ENCODE measurements around the gene TRERF1. TPM values are rescaled to one million over a fixed set of nuclear protein-coding genes. Genes with fewer than 3 reads are reported as not detected.

TRERF1 gene
- total and polyA plus RNA-seq, 2 of the 8 experiments (the other 6 are each of a cell fraction or from before 2014, with no cell fraction given), result 10.8 to 21.5 TPM

- peaks cover 0 to 40% of the 10 kb centered on the region in 2 experiments; a peak in 2 of 4 replicates for H3K79me2 ChIP-seq (ENCODE audit: control insufficient read depth in 1 of 2, insufficient read depth in 2 of 2, low read length in 2 of 2)
- no peak for TF ChIP-seq SIX5 (IDR thresholded peaks at IDR 0.05; ENCODE audit: low read depth, low read length)
Observed at GRCh38 chr6:42302411-42302810, 149.3 kb downstream of the TRERF1 start.

More at GRCh38 chr6:42302411-42302810, 149.3 kb downstream of the TRERF1 start:
- H3K4me3 ChIP-seq (ENCODE audit: extremely low read depth in 1 of 4, insufficient read depth in 2 of 4, low read depth in 3 of 4, low read length in 4 of 4), result no peak overlapping the region
- H4K5ac ChIP-seq (ENCODE audit: insufficient read length, low read depth, low read length), result no peak overlapping the region
- no peak overlapping the region for H3K56ac ChIP-seq (replicated peaks; ENCODE audit: insufficient read length, low read depth, low read length)
- POLR2A ChIA-PET (ENCODE audit: partially characterized antibody), result interaction anchor here (0.6 to 1.8 kb wide), 2 partner anchors 10 to 26 kb away, joined by 3 read pairs; no protein-coding TSS in a partner anchor
- no peak overlapping the region for H2BK5ac ChIP-seq (ENCODE audit: low read depth, low read length)
- FAIRE-seq, result no peak
- no peak for DNase-seq (ENCODE audit: low read depth in 1 of 2, low spot score in 2 of 2)
- H3K79me1 ChIP-seq (ENCODE audit: low read depth, low read length), result peaks cover 4% of the 10 kb centered on the region
- no peaks in the 10 kb centered on the region for H3K9me3 ChIP-seq (ENCODE audit: insufficient read depth in 2 of 2, low read depth in 1 of 2, low read length in 1 of 2)
- peaks cover 0 to 11% (median 3%) of the 10 kb centered on the region in 4 experiments; a peak in 4 of 7 replicates for H3K4me1 ChIP-seq (replicated peaks in 1 of 4; ENCODE audit: control insufficient read depth in 3 of 4, insufficient read depth in 4 of 4, low read length in 3 of 4)
- no peaks in the 10 kb centered on the region for H3K23me2 ChIP-seq (ENCODE audit: low read depth, low read length)
- no peak overlapping the region for H3K27ac ChIP-seq (ENCODE audit: low read depth, low read length)
- H2AK5ac ChIP-seq (ENCODE audit: low read depth, low read length), result no peak overlapping the region
- no peak overlapping the region for H3K23ac ChIP-seq (ENCODE audit: insufficient read length)
- H3K4ac ChIP-seq (replicated peaks; ENCODE audit: insufficient read length, low read depth, low read length), result no peak overlapping the region
- CTCF ChIA-PET (ENCODE audit: partially characterized antibody), result interaction anchor here (0.8 to 2.1 kb wide), 8 partner anchors 9 to 245 kb away, joined by 3 to 5 read pairs (median 4); no protein-coding TSS in a partner anchor
- peaks cover 3 to 12% (median 4%) of the 10 kb centered on the region in 4 experiments; a peak in 4 of 8 replicates for H3K36me3 ChIP-seq (ENCODE audit: control insufficient read depth in 2 of 4, insufficient read depth in 4 of 4, low read length in 3 of 4)
- peaks cover 6% of the 10 kb centered on the region in 2 experiments for H4K20me1 ChIP-seq (replicated peaks in 1 of 2; ENCODE audit: control insufficient read depth in 1 of 2, insufficient read depth in 2 of 2, low read length in 2 of 2)
- no peaks in the 10 kb centered on the region for H3K27me3 ChIP-seq (replicated peaks in 1 of 4; ENCODE audit: control insufficient read depth in 3 of 4, extremely low read depth in 1 of 4, insufficient read depth in 3 of 4, low read length in 3 of 4)
- 73% methylated on average over 3 of the region's 3 CpGs; no CpG with 5 or more reads in 1 of the 2 experiments for WGBS, 2 experiments (ENCODE audit: extremely low coverage in 1 of 2, insufficient coverage in 1 of 2, insufficient read length in 1 of 2, insufficient replicate concordance in 2 of 2, low coverage in 1 of 2, low lambda C conversion rate in 2 of 2, missing lambda C conversion rate in 1 of 2)
- no peak overlapping the region for H4K91ac ChIP-seq (replicated peaks; ENCODE audit: insufficient read length, low read length)
- no peak overlapping the region for H2BK120ac ChIP-seq (replicated peaks; ENCODE audit: low read depth, low read length)
- no peak overlapping the region for H3K4me2 ChIP-seq (ENCODE audit: insufficient read depth in 1 of 2, low read depth in 2 of 2, low read length in 2 of 2)
- no peak overlapping the region for H2BK12ac ChIP-seq (ENCODE audit: low read depth, low read length)
- H4K8ac ChIP-seq (ENCODE audit: extremely low read depth, insufficient read depth, low read length), result no peak overlapping the region
- no peak overlapping the region for H3K14ac ChIP-seq (ENCODE audit: insufficient read length)
- no peak overlapping the region for H2BK15ac ChIP-seq (ENCODE audit: low read length)
- no peak overlapping the region for H2BK20ac ChIP-seq (ENCODE audit: low read length)
- H3K18ac ChIP-seq (ENCODE audit: extremely low read depth, low read length), result no peak overlapping the region
- no peak overlapping the region for H3K9ac ChIP-seq (replicated peaks in 1 of 4; ENCODE audit: extremely low read depth in 1 of 4, low read depth in 3 of 4, low read length in 3 of 4)
- H2AFZ ChIP-seq (ENCODE audit: low read length), result no peak overlapping the region

All from H1 (cell line).